ENCODE measurements around the gene ERC1.
"Not testable (repeated sequence)": the region's sequence is repeated elsewhere in the genome, so short reads cannot be mapped to it uniquely, and the experiment has no call there.

ERC1 gene

DNA sequence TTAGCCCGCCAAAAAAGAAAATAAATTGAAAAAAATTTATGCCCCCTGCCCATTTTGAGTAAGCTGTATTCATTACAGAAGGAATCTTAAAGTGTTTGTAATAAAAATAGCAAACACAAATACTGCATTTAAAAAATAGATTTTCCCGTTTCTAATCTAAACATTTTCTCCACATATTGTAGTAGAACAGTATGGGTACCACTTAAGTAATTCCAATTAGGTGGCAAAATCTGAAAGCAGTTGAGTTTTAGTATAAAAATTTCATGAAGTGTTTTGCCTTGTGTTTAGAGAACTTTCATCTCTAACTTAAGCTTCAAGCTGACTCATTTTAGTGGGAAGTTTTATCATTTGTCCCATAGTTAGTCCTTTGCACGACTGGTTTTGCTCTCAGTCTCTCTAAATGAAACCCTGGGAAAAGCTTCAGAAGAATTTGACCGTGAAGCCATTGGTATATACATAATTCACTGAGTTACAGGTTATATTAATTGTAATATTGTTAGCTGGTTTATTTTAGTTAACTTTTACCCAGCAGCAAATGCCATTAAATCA lies 214.6 kb downstream of the ERC1 start:
- H3K4me3 ChIP-seq (replicated peaks; ENCODE audit: low read depth, low read length) = no peak overlapping the region
- TF ChIP-seq, protein P1, sequence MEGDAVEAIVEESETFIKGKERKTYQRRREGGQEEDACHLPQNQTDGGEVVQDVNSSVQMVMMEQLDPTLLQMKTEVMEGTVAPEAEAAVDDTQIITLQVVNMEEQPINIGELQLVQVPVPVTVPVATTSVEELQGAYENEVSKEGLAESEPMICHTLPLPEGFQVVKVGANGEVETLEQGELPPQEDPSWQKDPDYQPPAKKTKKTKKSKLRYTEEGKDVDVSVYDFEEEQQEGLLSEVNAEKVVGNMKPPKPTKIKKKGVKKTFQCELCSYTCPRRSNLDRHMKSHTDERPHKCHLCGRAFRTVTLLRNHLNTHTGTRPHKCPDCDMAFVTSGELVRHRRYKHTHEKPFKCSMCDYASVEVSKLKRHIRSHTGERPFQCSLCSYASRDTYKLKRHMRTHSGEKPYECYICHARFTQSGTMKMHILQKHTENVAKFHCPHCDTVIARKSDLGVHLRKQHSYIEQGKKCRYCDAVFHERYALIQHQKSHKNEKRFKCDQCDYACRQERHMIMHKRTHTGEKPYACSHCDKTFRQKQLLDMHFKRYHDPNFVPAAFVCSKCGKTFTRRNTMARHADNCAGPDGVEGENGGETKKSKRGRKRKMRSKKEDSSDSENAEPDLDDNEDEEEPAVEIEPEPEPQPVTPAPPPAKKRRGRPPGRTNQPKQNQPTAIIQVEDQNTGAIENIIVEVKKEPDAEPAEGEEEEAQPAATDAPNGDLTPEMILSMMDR (IDR thresholded peaks at IDR 0.05; ENCODE audit: low read depth, low read length, missing control alignments) = no peak
- no peak for DNase-seq (ENCODE audit: extremely low read depth, low read depth)

GRCh38 chr12:1206118-1206734 lies 215.2 kb downstream of the ERC1 start:
- H3K4me3 ChIP-seq (replicated peaks; ENCODE audit: low read depth, low read length) = no peak overlapping the region
- TF ChIP-seq, protein P1 (IDR thresholded peaks at IDR 0.05; ENCODE audit: low read depth, low read length, missing control alignments) = no peak
- DNase-seq (ENCODE audit: extremely low read depth, low read depth) = no peak

DNA sequence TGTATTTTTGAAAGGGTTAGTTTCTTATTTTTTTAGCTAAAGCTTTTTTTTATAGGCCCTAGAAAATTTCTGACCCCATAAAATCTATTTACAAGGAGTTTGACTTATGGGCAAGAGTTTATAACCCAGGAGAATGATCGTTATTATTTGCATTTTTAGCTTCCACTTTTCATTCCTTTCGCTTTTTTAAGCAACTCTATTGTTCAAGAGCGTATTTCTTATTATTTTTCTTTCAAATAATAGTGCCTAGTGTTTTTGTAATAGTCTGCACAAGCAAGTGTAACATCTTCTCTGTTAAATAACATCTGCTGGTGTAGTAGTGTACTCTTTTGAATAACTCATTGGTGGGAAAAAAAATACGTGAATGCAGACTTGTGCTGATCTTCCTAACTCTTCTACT lies 216.3 kb downstream of the ERC1 start:
- no peak for DNase-seq (ENCODE audit: extremely low read depth, low read depth)
- H3K4me3 ChIP-seq (replicated peaks; ENCODE audit: low read depth, low read length) = no peak overlapping the region
- TF ChIP-seq, protein P1 (IDR thresholded peaks at IDR 0.05; ENCODE audit: low read depth, low read length, missing control alignments) = no peak

DNA sequence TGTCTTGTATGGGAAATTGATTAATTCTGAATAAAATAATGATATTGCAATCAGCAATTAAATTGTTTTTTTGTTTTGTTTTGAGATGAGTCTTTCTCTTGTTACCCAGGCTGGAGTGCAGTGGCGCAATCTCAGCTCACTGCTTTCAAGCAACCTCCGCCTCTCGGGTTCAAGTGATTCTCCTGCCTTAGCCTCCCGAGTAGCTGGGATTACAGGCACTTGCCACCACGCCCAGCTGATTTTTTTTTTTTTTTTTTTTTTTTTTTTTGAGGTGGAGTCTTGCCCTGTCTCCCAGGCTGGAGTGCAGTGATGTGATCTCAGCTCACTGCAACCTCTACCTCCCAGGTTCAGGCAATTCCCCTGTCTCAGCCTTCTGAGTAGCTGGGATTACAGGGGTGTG lies 217.7 kb downstream of the ERC1 start:
- not testable (repeated sequence) for H3K4me3 ChIP-seq (replicated peaks; ENCODE audit: low read depth, low read length); DNase-seq (ENCODE audit: extremely low read depth, low read depth)

DNA sequence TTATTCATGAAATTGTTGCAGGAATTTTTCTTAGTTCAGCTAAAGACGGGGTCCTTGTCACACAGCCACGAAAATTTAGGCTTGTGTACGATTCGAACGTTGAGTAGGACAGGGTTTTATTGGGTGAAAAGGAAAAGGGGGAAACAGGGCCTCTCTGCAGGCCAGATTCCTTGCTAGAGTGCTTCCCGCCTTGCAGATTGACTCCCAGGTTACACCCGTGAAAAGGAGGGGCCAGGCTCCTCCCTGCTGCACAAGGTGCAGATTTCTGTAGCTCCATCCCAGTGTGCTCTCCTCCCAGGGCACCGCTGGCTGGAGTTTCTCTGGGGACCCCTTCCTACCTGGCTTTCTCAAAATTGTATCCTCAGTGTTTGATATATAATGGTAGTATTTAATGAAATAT lies 221.5 kb downstream of the ERC1 start:
- DNase-seq (ENCODE audit: extremely low read depth, low read depth) = no peak
- TF ChIP-seq, protein P1 (IDR thresholded peaks at IDR 0.05; ENCODE audit: low read depth, low read length, missing control alignments) = no peak
- no peak overlapping the region for H3K4me3 ChIP-seq (replicated peaks; ENCODE audit: low read depth, low read length)

DNA sequence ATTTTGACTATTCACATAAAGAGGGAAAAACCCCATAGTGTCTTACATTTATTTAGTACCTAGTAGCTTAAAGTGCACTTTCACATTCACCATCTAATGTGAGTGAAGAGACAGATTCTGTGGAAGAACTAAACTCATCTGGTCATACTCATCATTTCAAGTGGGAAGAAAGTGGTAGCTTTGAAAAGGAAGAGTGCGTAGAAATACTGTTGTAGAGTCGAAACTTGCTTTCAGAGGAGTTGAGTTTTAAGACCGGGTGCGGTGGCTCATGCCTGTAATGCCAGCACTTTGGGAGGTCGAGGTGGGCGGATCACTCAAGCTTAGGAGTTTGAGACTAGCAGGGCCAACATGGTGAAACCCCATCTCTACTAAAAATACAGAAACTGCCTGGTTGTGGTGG lies 222.2 kb downstream of the ERC1 start:
- no peak overlapping the region for H3K4me3 ChIP-seq (replicated peaks; ENCODE audit: low read depth, low read length)
- no peak for DNase-seq (ENCODE audit: extremely low read depth, low read depth)
- TF ChIP-seq, protein P1 (IDR thresholded peaks at IDR 0.05; ENCODE audit: low read depth, low read length, missing control alignments) = no peak

- TF ChIP-seq, protein P1 (IDR thresholded peaks at IDR 0.05; ENCODE audit: low read depth, low read length, missing control alignments) = no peak
- DNase-seq (ENCODE audit: extremely low read depth, low read depth) = no peak
- no peak overlapping the region for H3K4me3 ChIP-seq (replicated peaks; ENCODE audit: low read depth, low read length)
Observed at GRCh38 chr12:1213618-1214205, 222.7 kb downstream of the ERC1 start.

All from HFF-Myc (cell line).